Transverse colon (tissue), 4 donors: ENCODE measurements around the gene PPFIBP2.

Experiments
- CTCF ChIP-seq, 5 experiments: fragments of 200-600 bp in 3 of 5; fragments of 450-650 bp in 2 of 5; sonication (generic) in 3 of 5; IDR thresholded peaks; 1 replicate in 2 of 5; 2 replicates in 3 of 5; pipeline ENCODE4 v1.5.1; 2016 to 2017; ENCODE audit warnings: antibody characterized with exemption in 5 of 5, inconsistent platforms in 3 of 5, mild to moderate bottlenecking in 2 of 5, moderate library complexity in 1 of 5
- EP300 ChIP-seq: sonication (generic); formaldehyde crosslinking; IDR thresholded peaks from one replicate; pipeline ENCODE4 v1.6.1; 2017; ENCODE audit warnings: antibody characterized with exemption, low read depth
- POLR2A ChIP-seq: fragments of 450-650 bp; IDR thresholded peaks from one replicate; pipeline ENCODE4 v1.6.1; 2016; ENCODE audit warnings: antibody characterized with exemption, mild to moderate bottlenecking, moderate library complexity
- POLR2AphosphoS5 ChIP-seq, 3 donors: sonication (generic); formaldehyde crosslinking; IDR thresholded peaks; one replicate each; pipeline ENCODE4 v1.6.1; 2016; ENCODE audit warnings: antibody characterized with exemption in 3 of 3

DNA sequence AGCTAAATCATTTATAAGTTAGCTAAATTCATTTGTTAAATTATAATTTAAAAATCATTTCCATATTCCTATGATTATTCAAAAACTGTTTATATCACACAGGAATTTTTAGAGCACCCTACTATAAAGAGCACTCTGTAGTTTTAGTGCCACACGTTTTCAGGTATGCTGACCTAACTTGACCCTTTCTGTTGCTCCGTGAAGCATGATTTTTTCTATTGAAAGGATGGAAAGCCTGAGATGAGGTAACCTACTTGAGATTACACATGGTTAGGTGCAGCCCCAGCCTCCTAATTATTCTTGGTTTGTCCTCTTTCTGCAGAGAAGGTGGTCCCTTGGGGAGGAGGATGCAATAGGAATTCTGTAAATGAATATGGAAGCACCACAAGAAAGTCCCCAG lies 72.6 kb downstream of the PPFIBP2 start:
- TF ChIP-seq POLR2A (no peak), CTCF (IDR thresholded peaks at IDR 0.05) (no peak), POLR2AphosphoS5 (IDR thresholded peaks at IDR 0.05) (no peak), EP300 (no peak)
